GM19438 (cell line): ENCODE results near the gene CNOT2.

Experiments
- ATAC-seq: cut with Tn5 transposase; IDR thresholded peaks from one replicate; pipeline ENCODE4 v1.9.1; 2021; ENCODE audit warnings: low read depth; ENCODE audit not compliant: unreplicated experiment

The CNOT2 gene

DNA sequence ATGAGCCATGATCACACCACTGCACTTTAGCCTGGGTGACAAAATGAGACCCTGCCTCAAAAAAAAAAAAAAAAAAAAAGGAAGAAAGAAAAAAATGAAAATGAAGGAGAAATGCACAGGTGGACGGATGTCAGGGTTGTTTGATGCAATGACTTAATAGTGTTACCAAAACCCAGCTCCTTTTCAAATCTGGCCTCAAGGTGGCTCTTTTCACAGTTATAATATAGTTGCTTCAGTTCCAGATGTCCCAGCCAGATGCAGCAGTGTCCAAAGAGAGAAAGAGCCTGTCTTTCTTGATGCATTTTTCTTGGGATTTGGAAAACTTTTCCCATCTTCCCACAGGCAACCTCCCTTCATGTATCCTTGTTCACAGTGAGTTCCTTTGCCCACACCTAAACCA lies 159.4 kb downstream of the CNOT2 start:
- no peak for ATAC-seq

DNA sequence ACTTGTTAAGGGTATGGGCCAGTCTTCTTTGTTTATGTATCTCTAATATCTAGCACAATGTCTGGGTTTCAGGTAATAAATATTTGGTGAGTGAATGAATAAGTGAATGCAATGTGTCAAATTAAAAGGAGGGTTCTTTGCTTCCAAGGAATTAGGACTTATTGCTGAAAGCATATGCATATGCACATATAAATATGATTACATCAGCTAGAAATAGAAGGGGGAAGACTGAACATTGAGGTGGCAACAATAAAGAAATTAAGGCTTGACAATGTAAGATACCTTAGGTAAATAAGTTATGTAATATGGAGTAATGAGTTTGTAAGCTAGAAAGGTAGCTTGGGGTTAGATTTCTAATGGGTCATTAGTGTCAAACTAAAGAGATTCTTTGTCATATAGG lies 160.6 kb downstream of the CNOT2 start:
- no peak for ATAC-seq
